Activated naive CD4-positive, alpha-beta T cell treated with anti-CD3 and anti-CD28 coated beads, Interleukin-2, amount 10 ng/mL, durations not matched to agents 7 days and 5 days (primary cell): ENCODE measurements around the gene NKX2-4.

Experiments
- CTCF ChIA-PET: fragments of 350-600 bp; sonication (Branson Sonifier 250); formaldehyde crosslinking; loops from one replicate; lab custom pipeline; 2021; ENCODE audit warnings: antibody characterized with exemption; lab: Charles Lee
- DNase-seq: peaks from one replicate; pipeline ENCODE4 v3.0.0-alpha.2; 2020
- H3K27ac Mint-ChIP-seq: one replicate; pipeline ENCODE4 v1.8.0; 2021; ENCODE audit warnings: mild to moderate bottlenecking, moderate library complexity, mixed read lengths
- H3K27me3 Mint-ChIP-seq: one replicate; pipeline ENCODE4 v1.8.0; 2021; ENCODE audit warnings: mild to moderate bottlenecking, mixed read lengths
- H3K36me3 Mint-ChIP-seq: one replicate; pipeline ENCODE4 v1.8.0; 2021; ENCODE audit warnings: mixed read lengths
- H3K4me1 Mint-ChIP-seq: one replicate; pipeline ENCODE4 v1.8.0; 2021; ENCODE audit warnings: mixed read lengths
- H3K4me3 Mint-ChIP-seq: one replicate; pipeline ENCODE4 v1.8.0; 2021; ENCODE audit warnings: mild to moderate bottlenecking, moderate library complexity, mixed read lengths
- H3K9me3 Mint-ChIP-seq: one replicate; pipeline ENCODE4 v1.8.0; 2021; ENCODE audit warnings: mixed read lengths

Gene NKX2-4

GRCh38 chr20:21364413-21364812, 32.9 kb downstream of the NKX2-4 start:
- no peak overlapping the region for H3K27ac Mint-ChIP-seq
- no peaks in the 10 kb centered on the region for H3K27me3 Mint-ChIP-seq
- H3K36me3 Mint-ChIP-seq: peaks cover 53% of the 10 kb centered on the region
- no peak for DNase-seq
- CTCF ChIA-PET: no interaction called here
- H3K4me1 Mint-ChIP-seq: peaks cover 3% of the 10 kb centered on the region
- H3K4me3 Mint-ChIP-seq: no peak overlapping the region
- no peaks in the 10 kb centered on the region for H3K9me3 Mint-ChIP-seq

- Mint-ChIP-seq H3K27ac (peak overlapping the region; percentile 7), H3K36me3 (peaks cover 48% of the 10 kb centered on the region), H3K4me1 (peaks cover 3% of the 10 kb centered on the region), H3K4me3 (no peak overlapping the region), H3K27me3 (no peaks in the 10 kb centered on the region), H3K9me3 (no peaks in the 10 kb centered on the region)
- DNase-seq: no peak
- CTCF ChIA-PET: no interaction called here
These were observed 36.1 kb downstream of the NKX2-4 start for GRCh38 chr20:21361266-21361665.

- H3K36me3 Mint-ChIP-seq: peaks cover 48% of the 10 kb centered on the region
- CTCF ChIA-PET: no interaction called here
- no peak for DNase-seq
- H3K27me3 Mint-ChIP-seq: no peaks in the 10 kb centered on the region
- H3K4me1 Mint-ChIP-seq: peaks cover 3% of the 10 kb centered on the region
- H3K27ac Mint-ChIP-seq: no peak overlapping the region
- H3K4me3 Mint-ChIP-seq: no peak overlapping the region
- H3K9me3 Mint-ChIP-seq: no peaks in the 10 kb centered on the region
These were observed 36.6 kb downstream of the NKX2-4 start for GRCh38 chr20:21360705-21361104.

GRCh38 chr20:21358737-21359136, 38.6 kb downstream of the NKX2-4 start:
- Mint-ChIP-seq H3K9me3 (no peaks in the 10 kb centered on the region), H3K27ac (no peak overlapping the region), H3K4me1 (peaks cover 3% of the 10 kb centered on the region)

GRCh38 chr20:21357844-21358243, 39.5 kb downstream of the NKX2-4 start:
- Mint-ChIP-seq H3K27ac (no peak overlapping the region), H3K9me3 (no peaks in the 10 kb centered on the region), H3K36me3 (peaks cover 45% of the 10 kb centered on the region), H3K4me3 (no peak overlapping the region), H3K27me3 (no peaks in the 10 kb centered on the region), H3K4me1 (peaks cover 3% of the 10 kb centered on the region)
- CTCF ChIA-PET: no interaction called here
- no peak for DNase-seq

More at GRCh38 chr20:21358737-21359136, 38.6 kb downstream of the NKX2-4 start:
- DNase-seq: no peak
- Mint-ChIP-seq H3K4me3 (no peak overlapping the region), H3K27me3 (no peaks in the 10 kb centered on the region), H3K36me3 (peaks cover 51% of the 10 kb centered on the region)
- CTCF ChIA-PET: no interaction called here

- Mint-ChIP-seq H3K9me3 (no peaks in the 10 kb centered on the region), H3K4me3 (no peak overlapping the region), H3K27ac (no peak overlapping the region), H3K4me1 (peaks cover 3% of the 10 kb centered on the region), H3K36me3 (peaks cover 37% of the 10 kb centered on the region), H3K27me3 (no peaks in the 10 kb centered on the region)
- no peak for DNase-seq
- CTCF ChIA-PET: interaction anchor here (0.9 kb wide), 1 partner anchor 29 kb away, joined by 3 read pairs; no protein-coding TSS in a partner anchor
These were observed 40.9 kb downstream of the NKX2-4 start for GRCh38 chr20:21356386-21356785.

GRCh38 chr20:21355981-21356380, 41.3 kb downstream of the NKX2-4 start:
- CTCF ChIA-PET: no interaction called here
- peaks cover 37% of the 10 kb centered on the region for H3K36me3 Mint-ChIP-seq
- DNase-seq: no peak
- H3K9me3 Mint-ChIP-seq: no peaks in the 10 kb centered on the region
- no peak overlapping the region for H3K27ac Mint-ChIP-seq
- no peak overlapping the region for H3K4me3 Mint-ChIP-seq
- H3K4me1 Mint-ChIP-seq: peaks cover 3% of the 10 kb centered on the region
- no peaks in the 10 kb centered on the region for H3K27me3 Mint-ChIP-seq

GRCh38 chr20:21353236-21353635, 44.1 kb downstream of the NKX2-4 start:
- H3K4me1 Mint-ChIP-seq: no peaks in the 10 kb centered on the region
- DNase-seq: no peak
- no peaks in the 10 kb centered on the region for H3K27me3 Mint-ChIP-seq
- peaks cover 30% of the 10 kb centered on the region for H3K36me3 Mint-ChIP-seq
- no peak overlapping the region for H3K27ac Mint-ChIP-seq
- H3K9me3 Mint-ChIP-seq: no peaks in the 10 kb centered on the region
- CTCF ChIA-PET: interaction anchor here (0.7 to 2.1 kb wide), 5 partner anchors 9 to 242 kb away, joined by 3 to 5 read pairs (median 5); no protein-coding TSS in a partner anchor
- H3K4me3 Mint-ChIP-seq: no peak overlapping the region

- Mint-ChIP-seq H3K4me3 (no peak overlapping the region), H3K36me3 (peaks cover 32% of the 10 kb centered on the region), H3K4me1 (no peaks in the 10 kb centered on the region), H3K27me3 (no peaks in the 10 kb centered on the region), H3K9me3 (no peaks in the 10 kb centered on the region), H3K27ac (no peak overlapping the region)
- no peak for DNase-seq
- CTCF ChIA-PET: interaction anchor here (1.1 to 2.1 kb wide), 4 partner anchors 8 to 153 kb away, joined by 3 to 5 read pairs (median 4); no protein-coding TSS in a partner anchor
These were observed 44.6 kb downstream of the NKX2-4 start for GRCh38 chr20:21352703-21353102.
